ENCODE data around the gene WDR18. TPM values are rescaled to one million over a fixed set of nuclear protein-coding genes. Genes with fewer than 3 reads are reported as not detected.

WDR18 gene
- polyA plus RNA-seq, 1 of the 3 experiments (the other 2 are of a cell fraction) = 47.9 TPM

- Histone ChIP-seq H3K4me1 (ENCODE audit: control insufficient read depth in 1 of 2, insufficient read depth in 2 of 2, low read depth in 1 of 2, low read length in 1 of 2) (peaks cover 0 to 4% of the 10 kb centered on the region in 2 experiments; a peak in 1 of 4 replicates), H3K9ac (no peak overlapping the region), H2AFZ (ENCODE audit: low read depth) (no peak overlapping the region), H4K20me1 (ENCODE audit: insufficient read depth) (no peaks in the 10 kb centered on the region), H3K4me3 (ENCODE audit: low read depth in 2 of 2, low read length in 1 of 2) (no peak overlapping the region), H3K9me2 (no peaks in the 10 kb centered on the region), H3K9me3 (no peaks in the 10 kb centered on the region), H3F3A (replicated peaks; ENCODE audit: insufficient read depth) (peaks cover 27% of the 10 kb centered on the region), H3K27ac (ENCODE audit: low read depth in 2 of 2, low read length in 1 of 2) (no peak overlapping the region), H3K4me2 (no peak overlapping the region), H3K79me2 (ENCODE audit: insufficient read depth) (no peaks in the 10 kb centered on the region), H3K36me3 (replicated peaks in 1 of 2; ENCODE audit: control insufficient read depth in 1 of 2, insufficient read depth in 2 of 2, low read length in 1 of 2) (no peaks in the 10 kb centered on the region), H3K27me3 (ENCODE audit: insufficient read depth) (peaks cover 42% of the 10 kb centered on the region)
- DNase-seq = no peak
- 43% methylated on average over 4 of the region's 4 CpGs for WGBS (ENCODE audit: low lambda C conversion rate)
- ChIA-PET CTCF (interaction anchor here (0.9 to 2.0 kb wide), 2 partner anchors 242 to 354 kb away, joined by 3 to 6 read pairs; no protein-coding TSS in a partner anchor), POLR2A (no interaction called here)
- TF ChIP-seq MAX (IDR thresholded peaks at IDR 0.05; ENCODE audit: low read depth) = no peak
- TF ChIP-seq MEF2A (IDR thresholded peaks at IDR 0.05; ENCODE audit: borderline replicate concordance, low read depth) = no peak
- TF ChIP-seq NRF1 (IDR thresholded peaks at IDR 0.05; ENCODE audit: low read depth, low read length) = no peak
- TF ChIP-seq CHD2 (IDR thresholded peaks at IDR 0.05; ENCODE audit: low read length, partially characterized antibody) = no peak
- TF ChIP-seq GABPA (IDR thresholded peaks at IDR 0.05; ENCODE audit: low read depth) = no peak
- TF ChIP-seq IRF3 (IDR thresholded peaks at IDR 0.05; ENCODE audit: low read depth, low read length) = no peak
- TF ChIP-seq RAD21 (IDR thresholded peaks at IDR 0.05; ENCODE audit: low read length) = no peak
- TF ChIP-seq FOSL2 (IDR thresholded peaks at IDR 0.05; ENCODE audit: borderline replicate concordance, low read depth) = no peak
- TF ChIP-seq USF1 (IDR thresholded peaks at IDR 0.05; ENCODE audit: borderline replicate concordance, low read depth) = no peak
- no peak for TF ChIP-seq FOXM1 (IDR thresholded peaks at IDR 0.05; ENCODE audit: low read depth)
- no peak for TF ChIP-seq YY1 (IDR thresholded peaks at IDR 0.05; ENCODE audit: low read depth)
- TF ChIP-seq RFX5 (IDR thresholded peaks at IDR 0.05; ENCODE audit: low read length) = no peak
- TF ChIP-seq TAF1 (IDR thresholded peaks at IDR 0.05; ENCODE audit: borderline replicate concordance, low read depth, low read length) = no peak
Observed at GRCh38 chr19:1002600-1002999, 18.5 kb downstream of the WDR18 start.

GRCh38 chr19:1003283-1003682 lies 19.1 kb downstream of the WDR18 start:
- H3F3A ChIP-seq (replicated peaks; ENCODE audit: insufficient read depth) = peaks cover 21% of the 10 kb centered on the region
- H3K79me2 ChIP-seq (ENCODE audit: insufficient read depth) = no peaks in the 10 kb centered on the region
- H3K4me1 ChIP-seq (ENCODE audit: control insufficient read depth in 1 of 2, insufficient read depth in 2 of 2, low read depth in 1 of 2, low read length in 1 of 2) = peaks cover 0 to 4% of the 10 kb centered on the region in 2 experiments; a peak in 1 of 4 replicates
- H3K36me3 ChIP-seq (replicated peaks in 1 of 2; ENCODE audit: control insufficient read depth in 1 of 2, insufficient read depth in 2 of 2, low read length in 1 of 2) = no peaks in the 10 kb centered on the region
- no CpG with 5 or more reads among the region's 37 CpGs for WGBS (ENCODE audit: low lambda C conversion rate)
- H3K27me3 ChIP-seq (ENCODE audit: insufficient read depth) = peaks cover 35% of the 10 kb centered on the region
- peak; percentile 65 for DNase-seq
- no peak overlapping the region for H3K9ac ChIP-seq
- TF ChIP-seq CHD2 (IDR thresholded peaks at IDR 0.05; ENCODE audit: low read length, partially characterized antibody) = no peak
- TF ChIP-seq EZH2phosphoT487 (IDR thresholded peaks at IDR 0.05; ENCODE audit: borderline replicate concordance, low read depth) = no peak
- no peak for TF ChIP-seq FOXM1 (IDR thresholded peaks at IDR 0.05; ENCODE audit: low read depth)
- TF ChIP-seq SIN3A (IDR thresholded peaks at IDR 0.05; ENCODE audit: borderline replicate concordance, low read depth, low read length) = no peak
- TF ChIP-seq RAD21 (IDR thresholded peaks at IDR 0.05; ENCODE audit: low read length) = no peak
- TF ChIP-seq GABPA (IDR thresholded peaks at IDR 0.05; ENCODE audit: low read depth) = no peak
- no peak for TF ChIP-seq NRF1 (IDR thresholded peaks at IDR 0.05; ENCODE audit: low read depth, low read length)
- no peak for TF ChIP-seq IRF3 (IDR thresholded peaks at IDR 0.05; ENCODE audit: low read depth, low read length)
- no peak for TF ChIP-seq RXRA (IDR thresholded peaks at IDR 0.05; ENCODE audit: borderline replicate concordance, low read depth)
- TF ChIP-seq SMC3 (IDR thresholded peaks at IDR 0.05; ENCODE audit: low read depth, low read length) = no peak
- TF ChIP-seq NFIC (IDR thresholded peaks at IDR 0.05; ENCODE audit: borderline replicate concordance) = no peak
- no peak for TF ChIP-seq USF2 (IDR thresholded peaks at IDR 0.05; ENCODE audit: borderline replicate concordance, low read depth, low read length)
- TF ChIP-seq TCF12 (IDR thresholded peaks at IDR 0.05) = no peak
- no peak overlapping the region for H3K4me2 ChIP-seq
- no peaks in the 10 kb centered on the region for H3K9me2 ChIP-seq
- no peaks in the 10 kb centered on the region for H3K9me3 ChIP-seq
- no peak overlapping the region for H2AFZ ChIP-seq (ENCODE audit: low read depth)
- POLR2A ChIA-PET = no interaction called here
- H4K20me1 ChIP-seq (ENCODE audit: insufficient read depth) = no peaks in the 10 kb centered on the region
- H3K27ac ChIP-seq (ENCODE audit: low read depth in 2 of 2, low read length in 1 of 2) = no peak overlapping the region
- CTCF ChIA-PET = interaction anchor here (0.9 to 2.0 kb wide), 4 partner anchors 8 to 354 kb away, joined by 3 to 6 read pairs (median 4); partner anchors contain the start of gene WDR18
- no peak overlapping the region for H3K4me3 ChIP-seq (ENCODE audit: low read depth in 2 of 2, low read length in 1 of 2)

Data from SK-N-SH (cell line).